SK-N-SH treated with all-trans-retinoic acid at 6 μM for 48 hours (cell line): Measurements from ENCODE around the gene PDGFA.

Experiments
- ATAC-seq: fragments of 200-7000 bp; cut with Tn5 transposase; 3 replicates; pipeline ENCODE4 v1.9.1; 2020; ENCODE audit warnings: mild to moderate bottlenecking, moderate library complexity
- ARNTL ChIP-seq: fragments of 450-650 bp; formaldehyde crosslinking; IDR thresholded peaks from 2 replicates; pipeline ENCODE4 v1.5.0; 2020; ENCODE audit warnings: low read depth, mild to moderate bottlenecking, moderate library complexity, borderline replicate concordance
- CREB5 ChIP-seq: fragments of 250-450 bp; sonication (Bioruptor Pico); IDR thresholded peaks from 2 replicates; pipeline ENCODE4 v1.5.1; 2020; ENCODE audit warnings: low read depth, mild to moderate bottlenecking, moderate library complexity
- GLIS3 ChIP-seq: fragments of 250-450 bp; sonication (Bioruptor Pico); IDR thresholded peaks from 2 replicates; pipeline ENCODE4 v1.5.0; 2020; ENCODE audit warnings: mild to moderate bottlenecking, moderate library complexity
- ISL1 ChIP-seq: fragments of 250-450 bp; sonication (Bioruptor Pico); IDR thresholded peaks from 2 replicates; pipeline ENCODE4 v2.1.2; 2022; ENCODE audit warnings: mild to moderate bottlenecking, moderate library complexity
- PPARA ChIP-seq: fragments of 250-450 bp; sonication (Bioruptor Pico); IDR thresholded peaks from 2 replicates; pipeline ENCODE4 v1.5.0; 2020; ENCODE audit warnings: mild to moderate bottlenecking, borderline replicate concordance
- RARB ChIP-seq: fragments of 250-450 bp; sonication (Bioruptor Pico); IDR thresholded peaks from 2 replicates; pipeline ENCODE4 v1.8.0; 2021; ENCODE audit warnings: mild to moderate bottlenecking, moderate library complexity
- SNAI2 ChIP-seq: fragments of 250-450 bp; sonication (Bioruptor Pico); IDR thresholded peaks from 2 replicates; pipeline ENCODE4 v1.5.0; 2020; ENCODE audit warnings: mild to moderate bottlenecking, moderate library complexity
- TCF4 ChIP-seq: fragments of 250-450 bp; sonication (Bioruptor Pico); IDR thresholded peaks from 2 replicates; pipeline ENCODE4 v1.8.0; 2021; ENCODE audit warnings: mild to moderate bottlenecking, moderate library complexity, borderline replicate concordance
- TOX ChIP-seq: fragments of 250-450 bp; sonication (Bioruptor Pico); IDR thresholded peaks from 2 replicates; pipeline ENCODE4 v1.8.0; 2021; ENCODE audit warnings: mild to moderate bottlenecking, moderate library complexity, borderline replicate concordance
- ZC3H10 ChIP-seq: fragments of 250-450 bp; sonication (Bioruptor Pico); IDR thresholded peaks from 2 replicates; pipeline ENCODE4 v1.5.1; 2021; ENCODE audit warnings: mild to moderate bottlenecking, moderate library complexity
- ZFP30 ChIP-seq: fragments of 450-650 bp; formaldehyde crosslinking; IDR thresholded peaks from 2 replicates; pipeline ENCODE4 v1.5.0; 2022; ENCODE audit warnings: mild to moderate bottlenecking, moderate library complexity
- ZNF565 ChIP-seq: fragments of 450-650 bp; formaldehyde crosslinking; conservative IDR thresholded peaks from 2 replicates; pipeline ENCODE4 v1.5.0; 2020; ENCODE audit warnings: low read depth, mild to moderate bottlenecking, moderate library complexity
- ZNF70 ChIP-seq: fragments of 450-650 bp; formaldehyde crosslinking; IDR thresholded peaks from 2 replicates; pipeline ENCODE4 v1.5.0; 2020; ENCODE audit warnings: mild to moderate bottlenecking, moderate library complexity
- ZNF8 ChIP-seq: fragments of 450-650 bp; formaldehyde crosslinking; IDR thresholded peaks from 2 replicates; pipeline ENCODE4 v1.5.0; 2020; ENCODE audit warnings: mild to moderate bottlenecking, moderate library complexity
- TF ChIP-seq, protein P1 (sequence below): fragments of 250-450 bp; sonication (Bioruptor Pico); IDR thresholded peaks from 2 replicates; pipeline ENCODE4 v1.8.0; 2020; ENCODE audit warnings: mild to moderate bottlenecking, moderate library complexity, borderline replicate concordance
- TF ChIP-seq, protein P2 (sequence below): fragments of 250-450 bp; sonication (Bioruptor Pico); IDR thresholded peaks from 2 replicates; pipeline ENCODE4 v1.5.1; 2021; ENCODE audit warnings: mild to moderate bottlenecking, moderate library complexity
- TF ChIP-seq, protein P3 (sequence below): fragments of 250-450 bp; sonication (Bioruptor Pico); IDR thresholded peaks from 2 replicates; pipeline ENCODE4 v1.5.0; 2020; ENCODE audit warnings: mild to moderate bottlenecking, moderate library complexity

PDGFA gene

DNA sequence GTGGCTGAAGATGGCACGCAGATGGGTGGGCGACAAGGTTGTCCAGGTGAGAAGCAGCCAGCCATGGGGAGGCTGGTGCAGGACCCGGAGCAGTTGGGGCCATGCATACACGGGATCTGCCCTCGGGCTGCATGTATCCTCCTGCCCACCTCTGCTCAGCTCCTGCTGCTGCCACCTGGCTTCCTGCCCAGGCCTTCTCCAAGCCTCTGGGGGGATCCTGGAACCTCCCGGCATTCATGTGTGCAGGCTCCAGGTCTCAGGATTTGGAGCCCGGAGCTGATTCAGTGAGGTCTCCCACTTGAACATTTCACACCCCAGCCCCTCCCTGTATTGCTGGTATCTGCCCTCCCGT is 27.0 kb downstream of the PDGFA start:
- no peak for ATAC-seq
- TF ChIP-seq ARNTL (CRISPR knock-in tag), result no peak
- TF ChIP-seq, protein P1, sequence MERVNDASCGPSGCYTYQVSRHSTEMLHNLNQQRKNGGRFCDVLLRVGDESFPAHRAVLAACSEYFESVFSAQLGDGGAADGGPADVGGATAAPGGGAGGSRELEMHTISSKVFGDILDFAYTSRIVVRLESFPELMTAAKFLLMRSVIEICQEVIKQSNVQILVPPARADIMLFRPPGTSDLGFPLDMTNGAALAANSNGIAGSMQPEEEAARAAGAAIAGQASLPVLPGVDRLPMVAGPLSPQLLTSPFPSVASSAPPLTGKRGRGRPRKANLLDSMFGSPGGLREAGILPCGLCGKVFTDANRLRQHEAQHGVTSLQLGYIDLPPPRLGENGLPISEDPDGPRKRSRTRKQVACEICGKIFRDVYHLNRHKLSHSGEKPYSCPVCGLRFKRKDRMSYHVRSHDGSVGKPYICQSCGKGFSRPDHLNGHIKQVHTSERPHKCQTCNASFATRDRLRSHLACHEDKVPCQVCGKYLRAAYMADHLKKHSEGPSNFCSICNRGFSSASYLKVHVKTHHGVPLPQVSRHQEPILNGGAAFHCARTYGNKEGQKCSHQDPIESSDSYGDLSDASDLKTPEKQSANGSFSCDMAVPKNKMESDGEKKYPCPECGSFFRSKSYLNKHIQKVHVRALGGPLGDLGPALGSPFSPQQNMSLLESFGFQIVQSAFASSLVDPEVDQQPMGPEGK, result no peak
- TF ChIP-seq RARB (CRISPR knock-in tag), result no peak
- TF ChIP-seq SNAI2 (CRISPR knock-in tag), result no peak
- TF ChIP-seq GLIS3 (CRISPR knock-in tag), result no peak
- TF ChIP-seq, all 23 proteins: peak for 0

GRCh38 chr7:491958-492713 is 27.5 kb downstream of the PDGFA start:
- ATAC-seq, result no peak
- TF ChIP-seq ZNF70 (CRISPR knock-in tag), result no peak
- no peak for TF ChIP-seq ISL1 (CRISPR knock-in tag)
- TF ChIP-seq ZC3H10 (CRISPR knock-in tag), result no peak
- TF ChIP-seq ZNF8 (CRISPR knock-in tag), result no peak
- TF ChIP-seq ARNTL (CRISPR knock-in tag), result no peak
- no peak for TF ChIP-seq TCF4
- TF ChIP-seq, protein P2, sequence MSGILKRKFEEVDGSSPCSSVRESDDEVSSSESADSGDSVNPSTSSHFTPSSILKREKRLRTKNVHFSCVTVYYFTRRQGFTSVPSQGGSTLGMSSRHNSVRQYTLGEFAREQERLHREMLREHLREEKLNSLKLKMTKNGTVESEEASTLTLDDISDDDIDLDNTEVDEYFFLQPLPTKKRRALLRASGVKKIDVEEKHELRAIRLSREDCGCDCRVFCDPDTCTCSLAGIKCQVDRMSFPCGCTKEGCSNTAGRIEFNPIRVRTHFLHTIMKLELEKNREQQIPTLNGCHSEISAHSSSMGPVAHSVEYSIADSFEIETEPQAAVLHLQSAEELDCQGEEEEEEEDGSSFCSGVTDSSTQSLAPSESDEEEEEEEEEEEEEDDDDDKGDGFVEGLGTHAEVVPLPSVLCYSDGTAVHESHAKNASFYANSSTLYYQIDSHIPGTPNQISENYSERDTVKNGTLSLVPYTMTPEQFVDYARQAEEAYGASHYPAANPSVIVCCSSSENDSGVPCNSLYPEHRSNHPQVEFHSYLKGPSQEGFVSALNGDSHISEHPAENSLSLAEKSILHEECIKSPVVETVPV (CRISPR knock-in tag), result no peak
- TF ChIP-seq PPARA, result no peak
- TF ChIP-seq CREB5, result no peak
- TF ChIP-seq TOX (CRISPR knock-in tag), result no peak
- no peak for TF ChIP-seq ZNF565 (CRISPR knock-in tag)
- TF ChIP-seq, all 23 proteins: peak for 0

GRCh38 chr7:491292-491957 is 28.2 kb downstream of the PDGFA start:
- ATAC-seq, result no peak
- TF ChIP-seq, protein P2 (CRISPR knock-in tag), result no peak
- TF ChIP-seq ZFP30 (CRISPR knock-in tag), result no peak
- TF ChIP-seq GLIS3 (CRISPR knock-in tag), result no peak
- TF ChIP-seq, protein P3, sequence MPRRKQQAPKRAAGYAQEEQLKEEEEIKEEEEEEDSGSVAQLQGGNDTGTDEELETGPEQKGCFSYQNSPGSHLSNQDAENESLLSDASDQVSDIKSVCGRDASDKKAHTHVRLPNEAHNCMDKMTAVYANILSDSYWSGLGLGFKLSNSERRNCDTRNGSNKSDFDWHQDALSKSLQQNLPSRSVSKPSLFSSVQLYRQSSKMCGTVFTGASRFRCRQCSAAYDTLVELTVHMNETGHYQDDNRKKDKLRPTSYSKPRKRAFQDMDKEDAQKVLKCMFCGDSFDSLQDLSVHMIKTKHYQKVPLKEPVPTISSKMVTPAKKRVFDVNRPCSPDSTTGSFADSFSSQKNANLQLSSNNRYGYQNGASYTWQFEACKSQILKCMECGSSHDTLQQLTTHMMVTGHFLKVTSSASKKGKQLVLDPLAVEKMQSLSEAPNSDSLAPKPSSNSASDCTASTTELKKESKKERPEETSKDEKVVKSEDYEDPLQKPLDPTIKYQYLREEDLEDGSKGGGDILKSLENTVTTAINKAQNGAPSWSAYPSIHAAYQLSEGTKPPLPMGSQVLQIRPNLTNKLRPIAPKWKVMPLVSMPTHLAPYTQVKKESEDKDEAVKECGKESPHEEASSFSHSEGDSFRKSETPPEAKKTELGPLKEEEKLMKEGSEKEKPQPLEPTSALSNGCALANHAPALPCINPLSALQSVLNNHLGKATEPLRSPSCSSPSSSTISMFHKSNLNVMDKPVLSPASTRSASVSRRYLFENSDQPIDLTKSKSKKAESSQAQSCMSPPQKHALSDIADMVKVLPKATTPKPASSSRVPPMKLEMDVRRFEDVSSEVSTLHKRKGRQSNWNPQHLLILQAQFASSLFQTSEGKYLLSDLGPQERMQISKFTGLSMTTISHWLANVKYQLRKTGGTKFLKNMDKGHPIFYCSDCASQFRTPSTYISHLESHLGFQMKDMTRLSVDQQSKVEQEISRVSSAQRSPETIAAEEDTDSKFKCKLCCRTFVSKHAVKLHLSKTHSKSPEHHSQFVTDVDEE (CRISPR knock-in tag), result no peak
- TF ChIP-seq TOX (CRISPR knock-in tag), result no peak
- no peak for TF ChIP-seq ARNTL (CRISPR knock-in tag)
